ENCODE results near the gene TMEM117.
"Not testable (repeated sequence)": the region's sequence is repeated elsewhere in the genome, so short reads cannot be mapped to it uniquely, and the experiment has no call there.

TMEM117 gene

GRCh38 chr12:44357494-44357893 lies 521.6 kb downstream of the TMEM117 start:
- DNase-seq (ENCODE audit: low spot score in 2 of 2), result no peak

GRCh38 chr12:44358636-44359035 lies 522.8 kb downstream of the TMEM117 start:
- no peaks in the 10 kb centered on the region for H3K36me3 ChIP-seq (replicated peaks)
- no peaks in the 10 kb centered on the region for H3K9me3 ChIP-seq
- no peak for DNase-seq (ENCODE audit: low spot score in 2 of 2)
- no peaks in the 10 kb centered on the region for H3K4me1 ChIP-seq
- in situ Hi-C loops (cut with MboI; ENCODE audit: low sequenced_read_pairs), result no loop called here
- no peak overlapping the region for H3K4me3 ChIP-seq
- 0 out of 2 replicates have a peak, but pooled peaks cover 2% of the 10 kb centered on the region for H3K27me3 ChIP-seq (ENCODE audit: low read depth)

More at GRCh38 chr12:44357494-44357893, 521.6 kb downstream of the TMEM117 start:
- in situ Hi-C loops (cut with MboI; ENCODE audit: low sequenced_read_pairs), result no loop called here
- Histone ChIP-seq H3K4me3 (no peak overlapping the region), H3K4me1 (no peaks in the 10 kb centered on the region), H3K36me3 (replicated peaks) (no peaks in the 10 kb centered on the region), H3K27me3 (ENCODE audit: low read depth) (0 out of 2 replicates have a peak, but pooled peaks cover 2% of the 10 kb centered on the region), H3K9me3 (no peaks in the 10 kb centered on the region)

- DNase-seq (ENCODE audit: low spot score in 2 of 2), result no peak
- H3K36me3 ChIP-seq (replicated peaks), result no peaks in the 10 kb centered on the region
- in situ Hi-C loops (cut with MboI; ENCODE audit: low sequenced_read_pairs), result no loop called here
- H3K27me3 ChIP-seq (ENCODE audit: low read depth), result 0 out of 2 replicates have a peak, but pooled peaks cover 2% of the 10 kb centered on the region
- no peaks in the 10 kb centered on the region for H3K4me1 ChIP-seq
- H3K9me3 ChIP-seq, result no peaks in the 10 kb centered on the region
- H3K4me3 ChIP-seq, result no peak overlapping the region
These were observed 527.1 kb downstream of the TMEM117 start for GRCh38 chr12:44362947-44363346.

- DNase-seq (ENCODE audit: low spot score in 2 of 2), result no peak
- H3K4me1 ChIP-seq, result no peaks in the 10 kb centered on the region
- no peak overlapping the region for H3K4me3 ChIP-seq
- no peaks in the 10 kb centered on the region for H3K36me3 ChIP-seq (replicated peaks)
- no peaks in the 10 kb centered on the region for H3K9me3 ChIP-seq
- no peaks in the 10 kb centered on the region for H3K27me3 ChIP-seq (ENCODE audit: low read depth)
- in situ Hi-C loops (cut with MboI; ENCODE audit: low sequenced_read_pairs), result no loop called here
These were observed 531.3 kb downstream of the TMEM117 start for GRCh38 chr12:44367136-44367535.

- Histone ChIP-seq H3K9me3 (no peaks in the 10 kb centered on the region), H3K4me3 (no peak overlapping the region), H3K27me3 (ENCODE audit: low read depth) (no peaks in the 10 kb centered on the region), H3K4me1 (no peaks in the 10 kb centered on the region), H3K36me3 (replicated peaks) (no peaks in the 10 kb centered on the region)
- no peak for DNase-seq (ENCODE audit: low spot score in 2 of 2)
- in situ Hi-C loops (cut with MboI; ENCODE audit: low sequenced_read_pairs), result no loop called here
These were observed 532.0 kb downstream of the TMEM117 start for GRCh38 chr12:44367916-44368315.

GRCh38 chr12:44369998-44370397 lies 534.1 kb downstream of the TMEM117 start:
- H3K4me1 ChIP-seq, result no peaks in the 10 kb centered on the region
- H3K27me3 ChIP-seq (ENCODE audit: low read depth), result no peaks in the 10 kb centered on the region
- H3K36me3 ChIP-seq (replicated peaks), result no peaks in the 10 kb centered on the region
- no peaks in the 10 kb centered on the region for H3K9me3 ChIP-seq
- H3K4me3 ChIP-seq, result no peak overlapping the region
- in situ Hi-C loops (cut with MboI; ENCODE audit: low sequenced_read_pairs), result no loop called here
- no peak for DNase-seq (ENCODE audit: low spot score in 2 of 2)

GRCh38 chr12:44370982-44371381 lies 535.1 kb downstream of the TMEM117 start:
- no peaks in the 10 kb centered on the region for H3K27me3 ChIP-seq (ENCODE audit: low read depth)
- no peak overlapping the region for H3K4me3 ChIP-seq
- no peaks in the 10 kb centered on the region for H3K36me3 ChIP-seq (replicated peaks)
- H3K9me3 ChIP-seq, result no peaks in the 10 kb centered on the region
- DNase-seq (ENCODE audit: low spot score in 2 of 2), result no peak
- H3K4me1 ChIP-seq, result no peaks in the 10 kb centered on the region
- in situ Hi-C loops (cut with MboI; ENCODE audit: low sequenced_read_pairs), result no loop called here

GRCh38 chr12:44372259-44372658 lies 536.4 kb downstream of the TMEM117 start:
- Histone ChIP-seq H3K4me3 (no peak overlapping the region), H3K4me1 (no peaks in the 10 kb centered on the region)
- no peak for DNase-seq (ENCODE audit: low spot score in 2 of 2)

GRCh38 chr12:44375694-44376093 lies 539.8 kb downstream of the TMEM117 start:
- H3K36me3 ChIP-seq (replicated peaks), result no peaks in the 10 kb centered on the region
- H3K27me3 ChIP-seq (ENCODE audit: low read depth), result no peaks in the 10 kb centered on the region
- no peaks in the 10 kb centered on the region for H3K4me1 ChIP-seq
- no peaks in the 10 kb centered on the region for H3K9me3 ChIP-seq
- in situ Hi-C loops (cut with MboI; ENCODE audit: low sequenced_read_pairs), result no loop called here
- no peak for DNase-seq (ENCODE audit: low spot score in 2 of 2)
- no peak overlapping the region for H3K4me3 ChIP-seq

More at GRCh38 chr12:44372259-44372658, 536.4 kb downstream of the TMEM117 start:
- Histone ChIP-seq H3K36me3 (replicated peaks) (no peaks in the 10 kb centered on the region), H3K9me3 (no peaks in the 10 kb centered on the region), H3K27me3 (ENCODE audit: low read depth) (no peaks in the 10 kb centered on the region)
- in situ Hi-C loops (cut with MboI; ENCODE audit: low sequenced_read_pairs), result no loop called here

GRCh38 chr12:44377443-44378187 lies 541.7 kb downstream of the TMEM117 start:
- Histone ChIP-seq H3K27me3 (ENCODE audit: low read depth) (no peaks in the 10 kb centered on the region), H3K36me3 (replicated peaks) (no peaks in the 10 kb centered on the region), H3K4me1 (no peaks in the 10 kb centered on the region), H3K4me3 (no peak overlapping the region), H3K9me3 (no peaks in the 10 kb centered on the region)
- in situ Hi-C loops (cut with MboI; ENCODE audit: low sequenced_read_pairs), result no loop called here
- no peak for DNase-seq (ENCODE audit: low spot score in 2 of 2)

GRCh38 chr12:44379113-44379512 lies 543.2 kb downstream of the TMEM117 start:
- H3K27me3 ChIP-seq (ENCODE audit: low read depth); H3K4me3 ChIP-seq; H3K36me3 ChIP-seq (replicated peaks); H3K9me3 ChIP-seq; DNase-seq (ENCODE audit: low spot score in 2 of 2); in situ Hi-C loops (cut with MboI; ENCODE audit: low sequenced_read_pairs); H3K4me1 ChIP-seq: not testable (repeated sequence)

- Histone ChIP-seq H3K4me1 (no peaks in the 10 kb centered on the region), H3K9me3 (no peaks in the 10 kb centered on the region), H3K4me3 (no peak overlapping the region), H3K36me3 (replicated peaks) (no peaks in the 10 kb centered on the region), H3K27me3 (ENCODE audit: low read depth) (no peaks in the 10 kb centered on the region)
- in situ Hi-C loops (cut with MboI; ENCODE audit: low sequenced_read_pairs), result no loop called here
- DNase-seq (ENCODE audit: low spot score in 2 of 2), result no peak
These were observed 544.0 kb downstream of the TMEM117 start for GRCh38 chr12:44379831-44380230.

- in situ Hi-C loops (cut with MboI; ENCODE audit: low sequenced_read_pairs), result no loop called here
- Histone ChIP-seq H3K36me3 (replicated peaks) (no peaks in the 10 kb centered on the region), H3K9me3 (no peaks in the 10 kb centered on the region), H3K4me3 (no peak overlapping the region), H3K4me1 (no peaks in the 10 kb centered on the region), H3K27me3 (ENCODE audit: low read depth) (no peaks in the 10 kb centered on the region)
- no peak for DNase-seq (ENCODE audit: low spot score in 2 of 2)
These were observed 545.0 kb downstream of the TMEM117 start for GRCh38 chr12:44380861-44381260.

- Histone ChIP-seq H3K27me3 (ENCODE audit: low read depth) (no peaks in the 10 kb centered on the region), H3K4me1 (no peaks in the 10 kb centered on the region), H3K9me3 (no peaks in the 10 kb centered on the region), H3K4me3 (no peak overlapping the region), H3K36me3 (replicated peaks) (no peaks in the 10 kb centered on the region)
- no peak for DNase-seq (ENCODE audit: low spot score in 2 of 2)
- in situ Hi-C loops (cut with MboI; ENCODE audit: low sequenced_read_pairs), result no loop called here
These were observed 545.5 kb downstream of the TMEM117 start for GRCh38 chr12:44381341-44381740.

GRCh38 chr12:44384136-44384535 lies 548.3 kb downstream of the TMEM117 start:
- Histone ChIP-seq H3K27me3 (ENCODE audit: low read depth) (no peaks in the 10 kb centered on the region), H3K9me3 (no peaks in the 10 kb centered on the region), H3K4me1 (no peaks in the 10 kb centered on the region), H3K4me3 (no peak overlapping the region), H3K36me3 (replicated peaks) (no peaks in the 10 kb centered on the region)
- DNase-seq (ENCODE audit: low spot score in 2 of 2), result no peak
- in situ Hi-C loops (cut with MboI; ENCODE audit: low sequenced_read_pairs), result no loop called here

Measured in HAP-1 (cell line).